Measurements from ENCODE around the gene CANX.
"Not testable (repeated sequence)": the region's sequence is repeated elsewhere in the genome, so short reads cannot be mapped to it uniquely, and the experiment has no call there.

CANX gene

GRCh38 chr5:179698935-179699615, at the start of gene CANX:
Gene CANX, plus strand, starts transcription at chr5:179698967. Its CDS starts 6,715 bp downstream, at chr5:179705682.
- peak within 1 kb of the TSS; percentile 88 for H3K27ac ChIP-seq
- ChIA-PET CTCF (no interaction called here), POLR2A (ENCODE audit: low non-redundant PET) (no interaction called here)
- DNase-seq (ENCODE audit: low spot score): peak; percentile 65
- TF ChIP-seq CTCF (conservative IDR thresholded peaks at IDR 0.05; ENCODE audit: low read depth): no peak

- CTCF ChIA-PET; POLR2A ChIA-PET (ENCODE audit: low non-redundant PET); H3K27ac ChIP-seq; DNase-seq (ENCODE audit: low spot score): not testable (repeated sequence)
Measured at GRCh38 chr5:179649166-179649703, 49.5 kb upstream of the CANX start.

- CTCF ChIA-PET; POLR2A ChIA-PET (ENCODE audit: low non-redundant PET); H3K27ac ChIP-seq; DNase-seq (ENCODE audit: low spot score): not testable (repeated sequence)
Measured at GRCh38 chr5:179650245-179650644, 48.5 kb upstream of the CANX start.

- H3K27ac ChIP-seq; POLR2A ChIA-PET (ENCODE audit: low non-redundant PET); CTCF ChIA-PET; DNase-seq (ENCODE audit: low spot score): not testable (repeated sequence)
Measured at GRCh38 chr5:179653135-179653534, 45.6 kb upstream of the CANX start.

- POLR2A ChIA-PET (ENCODE audit: low non-redundant PET); CTCF ChIA-PET; DNase-seq (ENCODE audit: low spot score): not testable (repeated sequence)
- peak overlapping the region; percentile 88; the same call in 1 of the 2 replicates for H3K27ac ChIP-seq
Measured at GRCh38 chr5:179657302-179658178, 41.2 kb upstream of the CANX start.

- H3K27ac ChIP-seq: peak overlapping the region; percentile 88
- DNase-seq (ENCODE audit: low spot score); POLR2A ChIA-PET (ENCODE audit: low non-redundant PET): not testable (repeated sequence)
- CTCF ChIA-PET: interaction anchor here (0.6 kb wide), 1 partner anchor 81 kb away, joined by 6 read pairs; no protein-coding TSS in a partner anchor
Measured at GRCh38 chr5:179658179-179658856, 40.4 kb upstream of the CANX start.

- POLR2A ChIA-PET (ENCODE audit: low non-redundant PET); DNase-seq (ENCODE audit: low spot score); H3K27ac ChIP-seq: not testable (repeated sequence)
- CTCF ChIA-PET: interaction anchor here (0.9 kb wide), 1 partner anchor 30 kb away, joined by 3 read pairs; no protein-coding TSS in a partner anchor
Measured at GRCh38 chr5:179661647-179662046, 37.1 kb upstream of the CANX start.

- ChIA-PET POLR2A (ENCODE audit: low non-redundant PET) (no interaction called here), CTCF (interaction anchor here (0.5 to 1.5 kb wide), 2 partner anchors 10 to 54 kb away, joined by 3 to 5 read pairs; no protein-coding TSS in a partner anchor)
- H3K27ac ChIP-seq: no peak overlapping the region
- no peak for TF ChIP-seq CTCF (conservative IDR thresholded peaks at IDR 0.05; ENCODE audit: low read depth)
- no peak for DNase-seq (ENCODE audit: low spot score)
Measured at GRCh38 chr5:179668391-179668790, 30.4 kb upstream of the CANX start.

GRCh38 chr5:179678223-179679013, 20.3 kb upstream of the CANX start:
- H3K27ac ChIP-seq: peak overlapping the region; percentile 83
- DNase-seq (ENCODE audit: low spot score): peak; percentile 94
- TF ChIP-seq CTCF (conservative IDR thresholded peaks at IDR 0.05; ENCODE audit: low read depth): no peak
- ChIA-PET CTCF (interaction anchor here (0.6 to 1.4 kb wide), 6 partner anchors 9 to 312 kb away, joined by 3 to 8 read pairs (median 4); no protein-coding TSS in a partner anchor), POLR2A (ENCODE audit: low non-redundant PET) (interaction anchor here (0.6 to 1.4 kb wide), 3 partner anchors 19 to 55 kb away, joined by 3 to 4 read pairs (median 4); partner anchors contain the start of gene HNRNPH1)
